ENCODE results near the gene RBM7. TPM values are rescaled to one million over a fixed set of nuclear protein-coding genes. Genes with fewer than 3 reads are reported as not detected.

Gene RBM7
- total RNA-seq, 2 donors from 2014 or later: 46.8 to 56.4 TPM

- Mint-ChIP-seq H3K4me1 (no peaks in the 10 kb centered on the region), H3K4me3 (no peak overlapping the region), H3K27ac (no peak overlapping the region), H3K27me3 (ENCODE audit: insufficient read depth) (no peaks in the 10 kb centered on the region), H3K36me3 (ENCODE audit: low read depth) (peaks cover 50% of the 10 kb centered on the region), H3K9me3 (no peaks in the 10 kb centered on the region)
- H3K4me3 ChIP-seq (ENCODE audit: low read length): no peak overlapping the region
- no peak for DNase-seq
- no peaks in the 10 kb centered on the region for H3K9me3 ChIP-seq (ENCODE audit: control insufficient read depth, low read length)
- H3K27ac ChIP-seq (ENCODE audit: low read depth, low read length): no peak overlapping the region
- H3K27me3 ChIP-seq (ENCODE audit: control insufficient read depth, insufficient read depth, low read length, poor library complexity, severe bottlenecking): no peaks in the 10 kb centered on the region
- 100% methylated on average over 3 of the region's 3 CpGs; no CpG with 5 or more reads in 1 of the 2 experiments for WGBS, 2 experiments (ENCODE audit: insufficient coverage in 1 of 2, insufficient read length in 1 of 2)
- no peaks in the 10 kb centered on the region for H3K4me1 ChIP-seq (ENCODE audit: control insufficient read depth, insufficient read depth, low read length)
- TF ChIP-seq, protein P1, sequence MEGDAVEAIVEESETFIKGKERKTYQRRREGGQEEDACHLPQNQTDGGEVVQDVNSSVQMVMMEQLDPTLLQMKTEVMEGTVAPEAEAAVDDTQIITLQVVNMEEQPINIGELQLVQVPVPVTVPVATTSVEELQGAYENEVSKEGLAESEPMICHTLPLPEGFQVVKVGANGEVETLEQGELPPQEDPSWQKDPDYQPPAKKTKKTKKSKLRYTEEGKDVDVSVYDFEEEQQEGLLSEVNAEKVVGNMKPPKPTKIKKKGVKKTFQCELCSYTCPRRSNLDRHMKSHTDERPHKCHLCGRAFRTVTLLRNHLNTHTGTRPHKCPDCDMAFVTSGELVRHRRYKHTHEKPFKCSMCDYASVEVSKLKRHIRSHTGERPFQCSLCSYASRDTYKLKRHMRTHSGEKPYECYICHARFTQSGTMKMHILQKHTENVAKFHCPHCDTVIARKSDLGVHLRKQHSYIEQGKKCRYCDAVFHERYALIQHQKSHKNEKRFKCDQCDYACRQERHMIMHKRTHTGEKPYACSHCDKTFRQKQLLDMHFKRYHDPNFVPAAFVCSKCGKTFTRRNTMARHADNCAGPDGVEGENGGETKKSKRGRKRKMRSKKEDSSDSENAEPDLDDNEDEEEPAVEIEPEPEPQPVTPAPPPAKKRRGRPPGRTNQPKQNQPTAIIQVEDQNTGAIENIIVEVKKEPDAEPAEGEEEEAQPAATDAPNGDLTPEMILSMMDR (conservative IDR thresholded peaks at IDR 0.05): no peak
- no peak overlapping the region for H3K9ac ChIP-seq (ENCODE audit: extremely low read depth, low read length, poor library complexity, severe bottlenecking)
- peaks cover 46% of the 10 kb centered on the region for H3K36me3 ChIP-seq (ENCODE audit: control insufficient read depth, insufficient read depth, low read length)
These were observed 51.9 kb downstream of the RBM7 start for GRCh38 chr11:114452399-114452798.

Other genes starting within 250 kb of the RBM7 start
- gene NNMT, start 104.3 kb upstream of the RBM7 start, total RNA-seq: not detected
- gene C11orf71, start 155 bp upstream of the RBM7 start, total RNA-seq: 10 to 100 TPM in 1 of 2 donors, 1 to 10 TPM in 1; 6.2 to 10.0 TPM
- 10 to 100 TPM; 69.8 to 89.9 TPM for gene REXO2, start 38.8 kb downstream of the RBM7 start, total RNA-seq
- not detected for gene NXPE1, start 159.2 kb downstream of the RBM7 start, total RNA-seq
- gene NXPE4, start 195.1 kb downstream of the RBM7 start, total RNA-seq: not detected